Liver (tissue), 3 donors: ENCODE measurements around the gene IL7R.

Experiments
- ATF3 ChIP-seq: IDR thresholded peaks from 2 replicates; pipeline ENCODE4 v1.6.1; 2016; ENCODE audit warnings: antibody characterized with exemption
- EGR1 ChIP-seq, 2 donors: IDR thresholded peaks; 2 replicates each; pipeline ENCODE4 v1.6.1; 2016 to 2018; ENCODE audit warnings: antibody characterized with exemption in 2 of 2, low read depth in 2 of 2
- GABPA ChIP-seq, 2 donors: IDR thresholded peaks in 1 of 2; conservative IDR thresholded peaks in 1 of 2; 2 replicates each; pipeline ENCODE4 v1.6.1; 2016; ENCODE audit warnings: antibody characterized with exemption in 2 of 2, mild to moderate bottlenecking in 1 of 2, moderate library complexity in 1 of 2
- HNF4G ChIP-seq: IDR thresholded peaks from 2 replicates; pipeline ENCODE4 v1.6.1; 2016; ENCODE audit warnings: antibody characterized with exemption
- JUND ChIP-seq, 2 donors: IDR thresholded peaks; 2 replicates each; pipeline ENCODE4 v1.6.1; 2016; ENCODE audit warnings: antibody characterized with exemption in 2 of 2
- NR2F2 ChIP-seq: IDR thresholded peaks from 2 replicates; pipeline ENCODE4 v1.6.1; 2016; ENCODE audit warnings: antibody characterized with exemption
- REST ChIP-seq: IDR thresholded peaks from 2 replicates; pipeline ENCODE4 v1.6.1; 2016; ENCODE audit warnings: antibody characterized with exemption, mild to moderate bottlenecking
- TAF1 ChIP-seq: conservative IDR thresholded peaks from 2 replicates; pipeline ENCODE4 v1.6.1; 2016; ENCODE audit warnings: antibody characterized with exemption, mild to moderate bottlenecking
- YY1 ChIP-seq: IDR thresholded peaks from 2 replicates; pipeline ENCODE4 v1.6.1; 2016; ENCODE audit warnings: antibody characterized with exemption, mild to moderate bottlenecking
- ZBTB33 ChIP-seq: IDR thresholded peaks from 2 replicates; pipeline ENCODE4 v1.6.1; 2016; ENCODE audit warnings: antibody characterized with exemption
- TF ChIP-seq, protein P1 (sequence below): IDR thresholded peaks from 2 replicates; pipeline ENCODE4 v1.6.1; 2016; ENCODE audit warnings: antibody characterized with exemption
- TF ChIP-seq, protein P2 (sequence below): fragments of 150-350 bp; IDR thresholded peaks from 2 replicates; pipeline ENCODE4 v1.5.1; 2017; ENCODE audit warnings: improper control_type of control experiment, low read depth, low read length; ENCODE audit not compliant: missing input control
- donor health status: healthy.
- donor health status: healthy.

GRCh38 chr5:35810601-35811000 is 46.1 kb upstream of the IL7R start:
- TF ChIP-seq, protein P1, sequence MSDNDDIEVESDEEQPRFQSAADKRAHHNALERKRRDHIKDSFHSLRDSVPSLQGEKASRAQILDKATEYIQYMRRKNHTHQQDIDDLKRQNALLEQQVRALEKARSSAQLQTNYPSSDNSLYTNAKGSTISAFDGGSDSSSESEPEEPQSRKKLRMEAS, result no peak
- TF ChIP-seq NR2F2 (no peak), EGR1 (IDR thresholded peaks at IDR 0.05; ENCODE audit: low read depth in 2 of 2) (no peak), ATF3 (no peak), GABPA (IDR thresholded peaks at IDR 0.05 in 1 of 2, conservative IDR thresholded peaks at IDR 0.05 in 1 of 2) (no peak), HNF4G (no peak), TAF1 (no peak), REST (no peak), JUND (IDR thresholded peaks at IDR 0.05) (no peak), YY1 (no peak), ZBTB33 (no peak)
- TF ChIP-seq, protein P2, sequence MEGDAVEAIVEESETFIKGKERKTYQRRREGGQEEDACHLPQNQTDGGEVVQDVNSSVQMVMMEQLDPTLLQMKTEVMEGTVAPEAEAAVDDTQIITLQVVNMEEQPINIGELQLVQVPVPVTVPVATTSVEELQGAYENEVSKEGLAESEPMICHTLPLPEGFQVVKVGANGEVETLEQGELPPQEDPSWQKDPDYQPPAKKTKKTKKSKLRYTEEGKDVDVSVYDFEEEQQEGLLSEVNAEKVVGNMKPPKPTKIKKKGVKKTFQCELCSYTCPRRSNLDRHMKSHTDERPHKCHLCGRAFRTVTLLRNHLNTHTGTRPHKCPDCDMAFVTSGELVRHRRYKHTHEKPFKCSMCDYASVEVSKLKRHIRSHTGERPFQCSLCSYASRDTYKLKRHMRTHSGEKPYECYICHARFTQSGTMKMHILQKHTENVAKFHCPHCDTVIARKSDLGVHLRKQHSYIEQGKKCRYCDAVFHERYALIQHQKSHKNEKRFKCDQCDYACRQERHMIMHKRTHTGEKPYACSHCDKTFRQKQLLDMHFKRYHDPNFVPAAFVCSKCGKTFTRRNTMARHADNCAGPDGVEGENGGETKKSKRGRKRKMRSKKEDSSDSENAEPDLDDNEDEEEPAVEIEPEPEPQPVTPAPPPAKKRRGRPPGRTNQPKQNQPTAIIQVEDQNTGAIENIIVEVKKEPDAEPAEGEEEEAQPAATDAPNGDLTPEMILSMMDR, result no peak
